Measurements from ENCODE around the gene SHANK2. TPM values are rescaled to one million over a fixed set of nuclear protein-coding genes. Genes with fewer than 3 reads are reported as not detected.

The SHANK2 gene
- total and polyA plus RNA-seq, 2 of the 4 experiments (the other 2 are of a cell fraction): 1.6 to 2.2 TPM

DNA sequence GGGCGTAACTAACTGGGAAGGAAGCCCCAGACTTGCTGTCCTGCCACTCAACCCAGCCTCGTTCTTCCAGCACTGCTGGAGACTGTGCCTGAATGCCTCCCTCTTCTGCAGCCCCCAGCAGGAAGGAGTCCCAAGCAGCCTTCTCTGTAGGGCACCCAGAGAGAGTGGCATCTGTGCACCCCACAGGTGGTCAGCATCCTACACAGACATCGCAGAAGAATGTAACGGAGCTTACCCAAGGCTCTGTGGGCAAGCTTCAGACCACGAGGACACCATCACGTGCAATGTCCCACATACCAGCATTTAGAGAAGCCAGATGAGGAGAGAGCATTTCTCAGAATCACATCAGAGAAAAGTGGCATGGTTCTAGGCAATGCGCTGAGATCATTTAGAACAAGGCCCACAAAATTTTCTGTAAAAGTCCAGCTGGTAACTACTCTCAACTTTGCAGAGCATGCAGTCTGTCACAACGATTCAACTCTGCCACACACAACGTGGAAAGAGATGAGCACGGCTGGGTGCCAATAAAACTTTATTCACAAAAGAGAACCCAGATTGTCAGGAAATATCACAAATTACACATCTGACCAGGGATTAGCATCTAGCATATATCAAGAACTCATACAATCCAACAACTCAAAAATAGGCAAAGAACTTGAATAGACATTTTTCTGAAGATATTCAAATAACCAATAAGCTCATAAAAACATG, 33.4 kb downstream of the SHANK2 start:
- in situ Hi-C loops (cut with MboI; ENCODE audit: low sequenced_read_pairs) (no loop called here), dilution Hi-C loops (cut with HindIII; ENCODE audit: low sequenced_read_pairs, unreplicated experiment) (no loop called here), intact Hi-C loops (cut with micrococcal nuclease) (no loop called here)
- Histone ChIP-seq H2AK9ac (replicated peaks; ENCODE audit: low read depth, low read length, poor library complexity) (no peak overlapping the region), H3K4me3 (ENCODE audit: insufficient read depth, low read depth, low read length) (no peak overlapping the region), H2BK120ac (ENCODE audit: low read depth, low read length) (no peak overlapping the region), H3K36me3 (ENCODE audit: control insufficient read depth, insufficient read depth, low read length) (peaks cover 8% of the 10 kb centered on the region), H3K4me1 (ENCODE audit: control insufficient read depth, insufficient read depth, low read length) (no peaks in the 10 kb centered on the region), H2AFZ (replicated peaks; ENCODE audit: low read length, poor library complexity) (no peak overlapping the region), H2BK5ac (ENCODE audit: low read depth, low read length, poor library complexity, severe bottlenecking) (no peak overlapping the region), H3K4ac (ENCODE audit: low read depth, low read length) (no peak overlapping the region), H2BK15ac (ENCODE audit: low read depth, low read length) (no peak overlapping the region), H3K9me3 (ENCODE audit: control insufficient read depth, insufficient read depth, low read length) (no peaks in the 10 kb centered on the region), H3K56ac (ENCODE audit: extremely low read depth, insufficient read depth, low read length) (no peak overlapping the region), H2BK20ac (ENCODE audit: low read depth, low read length) (no peak overlapping the region), H3K9ac (ENCODE audit: low read depth, low read length) (no peak overlapping the region), H3K23ac (ENCODE audit: low read depth, low read length) (no peak overlapping the region), H2AK5ac (ENCODE audit: low read depth, low read length) (no peak overlapping the region), H4K5ac (ENCODE audit: low read depth, low read length) (no peak overlapping the region), H3K18ac (ENCODE audit: low read depth, low read length) (no peak overlapping the region), H3K27ac (ENCODE audit: insufficient read depth, low read length) (no peak overlapping the region), H3K9me1 (ENCODE audit: insufficient read depth, low read length) (0 out of 2 replicates have a peak, but pooled peaks cover 2% of the 10 kb centered on the region), H3K27me3 (ENCODE audit: control insufficient read depth, insufficient read depth, low read length) (no peaks in the 10 kb centered on the region), H4K91ac (ENCODE audit: insufficient read depth, low read depth, low read length) (no peak overlapping the region), H4K8ac (ENCODE audit: low read depth in 2 of 2, low read length in 2 of 2) (no peak overlapping the region), H3K4me2 (ENCODE audit: low read depth, low read length) (no peak overlapping the region), H3K14ac (replicated peaks; ENCODE audit: low read depth, low read length) (no peak overlapping the region), H4K20me1 (ENCODE audit: insufficient read depth, low read length) (peaks cover 12% of the 10 kb centered on the region; the same call in 1 of the 2 replicates), H3K79me1 (ENCODE audit: low read depth in 1 of 2, low read length in 2 of 2) (no peaks in the 10 kb centered on the region)
- POLR2A ChIA-PET (ENCODE audit: unreplicated experiment): no interaction called here
- TF ChIP-seq USF2 (IDR thresholded peaks at IDR 0.05; ENCODE audit: low read depth, low read length) (no peak), SMC3 (IDR thresholded peaks at IDR 0.05; ENCODE audit: low read depth, low read length) (no peak), MAZ (IDR thresholded peaks at IDR 0.05; ENCODE audit: borderline replicate concordance, low read depth, low read length) (no peak), RAD21 (IDR thresholded peaks at IDR 0.05; ENCODE audit: low read length) (no peak), RFX5 (IDR thresholded peaks at IDR 0.05; ENCODE audit: low read depth, low read length) (no peak), MAFK (IDR thresholded peaks at IDR 0.05; ENCODE audit: low read depth, low read length) (no peak), CHD1 (IDR thresholded peaks at IDR 0.05; ENCODE audit: low read depth, low read length) (no peak), CEBPB (IDR thresholded peaks at IDR 0.05; ENCODE audit: low read depth, low read length) (no peak), NFE2L2 (IDR thresholded peaks at IDR 0.05; ENCODE audit: low read depth, low read length) (no peak), FOS (IDR thresholded peaks at IDR 0.05; ENCODE audit: low read depth, low read length) (no peak)
- DNase-seq (no peak), ATAC-seq (ENCODE audit: low read depth) (no peak)
- WGBS, 2 experiments (ENCODE audit: extremely low coverage in 2 of 2, insufficient read length in 1 of 2): 100% methylated on average over 1 of the region's 10 CpGs; no CpG with 5 or more reads in 1 of the 2 experiments
- no TSS peak for BruUV-seq (replicated peaks)
- CTCF ChIA-PET: interaction anchor here (0.7 kb wide), 1 partner anchor 11 kb away, joined by 4 read pairs; no protein-coding TSS in a partner anchor
